IMR-90 (cell line): ENCODE data around the gene GLS. TPM values are rescaled to one million over a fixed set of nuclear protein-coding genes. Genes with fewer than 3 reads are reported as not detected.
"Not testable (repeated sequence)": the region's sequence is repeated elsewhere in the genome, so short reads cannot be mapped to it uniquely, and the experiment has no call there.

ENCODE experiments used
- ATAC-seq: fragments of 200-7000 bp; cut with Tn5 transposase; 2 replicates; pipeline ENCODE4 v1.9.1; 2020; ENCODE audit warnings: low read depth, mild to moderate bottlenecking, moderate library complexity
- BruUV-seq: library from RNA; stranded (reverse); fragments of 400-500 nt; replicated peaks from 2 replicates; lab custom pipeline; 2021; lab: Mats Ljungman, UMichigan
- CTCF ChIA-PET: fragments of 300-600 bp; formaldehyde crosslinking; extraction: SDS; loops from one replicate; lab custom pipeline; 2021; ENCODE audit warnings: antibody characterized with exemption; lab: Yijun Ruan, JAX
- POLR2A ChIA-PET: fragments of 300-600 bp; sonication (Branson Sonifier 250); formaldehyde crosslinking; loops from one replicate; lab custom pipeline; 2022; ENCODE audit warnings: antibody characterized with exemption; ENCODE audit not compliant: unreplicated experiment; lab: Charles Lee
- DNase-seq: peaks from one replicate; pipeline ENCODE4 v3.0.0; 2013
- H2AFZ ChIP-seq: replicated peaks from 2 replicates; pipeline ENCODE3; 2013; ENCODE audit warnings: low read length, mild to moderate bottlenecking; ENCODE audit not compliant: poor library complexity
- H2AK5ac ChIP-seq: 2 replicates; pipeline ENCODE4 v1.6.1; 2013; ENCODE audit warnings: low read depth, low read length, inconsistent platforms
- H2AK9ac ChIP-seq: replicated peaks from 2 replicates; pipeline ENCODE3; 2013; ENCODE audit warnings: mild to moderate bottlenecking, low read depth, low read length, moderate library complexity; ENCODE audit not compliant: poor library complexity
- H2BK120ac ChIP-seq: 2 replicates; pipeline ENCODE4 v1.6.1; 2013; ENCODE audit warnings: low read depth, low read length, inconsistent platforms
- H2BK15ac ChIP-seq: 3 replicates; pipeline ENCODE4 v1.6.1; 2013; ENCODE audit warnings: low read depth, low read length, inconsistent platforms
- H2BK20ac ChIP-seq: 2 replicates; pipeline ENCODE4 v1.6.1; 2013; ENCODE audit warnings: low read depth, mild to moderate bottlenecking, inconsistent platforms, low read length, moderate library complexity
- H2BK5ac ChIP-seq: 2 replicates; pipeline ENCODE4 v1.6.1; 2013; ENCODE audit warnings: mild to moderate bottlenecking, low read depth, low read length, inconsistent platforms; ENCODE audit not compliant: poor library complexity, severe bottlenecking
- H3K14ac ChIP-seq: replicated peaks from 2 replicates; pipeline ENCODE4 v1.6.1; 2013; ENCODE audit warnings: low read depth, low read length, inconsistent platforms
- H3K18ac ChIP-seq: 2 replicates; pipeline ENCODE4 v1.6.1; 2013; ENCODE audit warnings: low read depth, low read length, control low read depth
- H3K23ac ChIP-seq: 2 replicates; pipeline ENCODE4 v1.6.1; 2013; ENCODE audit warnings: low read depth, low read length, inconsistent platforms
- H3K27ac ChIP-seq: 2 replicates; pipeline ENCODE4 v1.5.1; 2013; ENCODE audit warnings: mild to moderate bottlenecking, control low read depth, low read length; ENCODE audit not compliant: insufficient read depth
- H3K27me3 ChIP-seq: 2 replicates; pipeline ENCODE4 v1.6.1; 2013; ENCODE audit warnings: low read length; ENCODE audit not compliant: control insufficient read depth, insufficient read depth
- H3K36me3 ChIP-seq: 2 replicates; pipeline ENCODE4 v1.6.1; 2013; ENCODE audit warnings: low read length, mixed read lengths; ENCODE audit not compliant: control insufficient read depth, insufficient read depth
- H3K4ac ChIP-seq: 2 replicates; pipeline ENCODE4 v1.6.1; 2013; ENCODE audit warnings: low read depth, low read length, inconsistent platforms
- H3K4me1 ChIP-seq: 2 replicates; pipeline ENCODE4 v1.6.1; 2013; ENCODE audit warnings: low read length, mixed read lengths; ENCODE audit not compliant: control insufficient read depth, insufficient read depth
- H3K4me2 ChIP-seq: 2 replicates; pipeline ENCODE4 v1.6.1; 2013; ENCODE audit warnings: low read depth, mild to moderate bottlenecking, control low read depth, low read length, moderate library complexity
- H3K4me3 ChIP-seq: 2 replicates; pipeline ENCODE4 v1.5.1; 2013; ENCODE audit warnings: low read depth, mild to moderate bottlenecking, control low read depth, low read length, moderate library complexity; ENCODE audit not compliant: insufficient read depth
- H3K56ac ChIP-seq: 2 replicates; pipeline ENCODE4 v1.6.1; 2013; ENCODE audit warnings: low read length, inconsistent platforms; ENCODE audit not compliant: insufficient read depth; ENCODE audit errors: extremely low read depth
- H3K79me1 ChIP-seq, 2 experiments: 2 replicates each; pipeline ENCODE4 v1.6.1; 2013; ENCODE audit warnings: low read length in 2 of 2, inconsistent platforms in 1 of 2, low read depth in 1 of 2
- H3K9ac ChIP-seq: 2 replicates; pipeline ENCODE4 v1.6.1; 2013; ENCODE audit warnings: low read depth, low read length, control low read depth
- H3K9me1 ChIP-seq: 2 replicates; pipeline ENCODE4 v1.6.1; 2013; ENCODE audit warnings: low read length, inconsistent platforms; ENCODE audit not compliant: insufficient read depth
- H3K9me3 ChIP-seq: 2 replicates; pipeline ENCODE4 v1.6.1; 2013; ENCODE audit warnings: low read length; ENCODE audit not compliant: control insufficient read depth, insufficient read depth
- H4K20me1 ChIP-seq: 2 replicates; pipeline ENCODE4 v1.6.1; 2013; ENCODE audit warnings: low read length, inconsistent platforms; ENCODE audit not compliant: insufficient read depth
- H4K5ac ChIP-seq: 2 replicates; pipeline ENCODE4 v1.6.1; 2013; ENCODE audit warnings: mild to moderate bottlenecking, low read depth, low read length, control low read depth
- H4K8ac ChIP-seq, 2 experiments: 2 replicates each; pipeline ENCODE4 v1.6.1; 2013; ENCODE audit warnings: low read depth in 2 of 2, low read length in 2 of 2, control low read depth in 1 of 2, inconsistent platforms in 1 of 2
- H4K91ac ChIP-seq: 2 replicates; pipeline ENCODE4 v1.6.1; 2013; ENCODE audit warnings: low read depth, low read length, inconsistent platforms; ENCODE audit not compliant: insufficient read depth
- WGBS, 2 experiments: methylation state at CpG; one replicate each; pipeline versions ENCODE4 v1.1.5 to v1.1.7; 2013; ENCODE audit warnings: missing lambda C conversion rate in 2 of 2; ENCODE audit not compliant: insufficient read length in 1 of 2; ENCODE audit errors: extremely low coverage in 2 of 2; 5-methylcytosine and 5-hydroxymethylcytosine counted together
- dilution Hi-C: fragments of 300-500 bp; cut with HindIII; formaldehyde crosslinking; loops from one replicate; pipeline ENCODE4 v1.14.3; 2018; ENCODE audit warnings: low sequenced_read_pairs; ENCODE audit not compliant: unreplicated experiment
- in situ Hi-C: fragments of 300-500 bp; cut with MboI; formaldehyde crosslinking; loops from 3 replicates; pipeline ENCODE4 v1.14.3; 2019; ENCODE audit warnings: low sequenced_read_pairs, inconsistent platforms, mixed read lengths
- intact Hi-C: fragments of 100-400 bp; cut with micrococcal nuclease; formaldehyde crosslinking; loops from 2 replicates; pipeline ENCODE4 v1.10.0; 2022
- polyA plus RNA-seq, 3 experiments: library from polyadenylated mRNA; depleted of rRNA; stranded (reverse); fragments of >200 nt; gene quantifications; 2 replicates each; pipeline ENCODE4 v1.2.3, GENCODE V29; 2012; ENCODE audit warnings: low replicate concordance in 1 of 3
- total RNA-seq: library from RNA; depleted of rRNA; stranded (reverse); fragments of >200 nt; gene quantifications from 2 replicates; pipeline ENCODE4 v1.2.3, GENCODE V29; 2012

Gene GLS
- total and polyA plus RNA-seq, 2 of the 4 experiments (the other 2 are of a cell fraction): 87.5 to 130 TPM

GRCh38 chr2:190873451-190873850, 7.2 kb upstream of the GLS start:
- H3K14ac ChIP-seq, ATAC-seq, H3K4me2 ChIP-seq, H3K9ac ChIP-seq, H3K79me1 ChIP-seq, H3K56ac ChIP-seq, H2BK20ac ChIP-seq, H2AK5ac ChIP-seq, H2BK15ac ChIP-seq, BruUV-seq, H4K8ac ChIP-seq, in situ Hi-C loops, H4K5ac ChIP-seq, H2AK9ac ChIP-seq, H2AFZ ChIP-seq, H4K20me1 ChIP-seq, DNase-seq, H3K18ac ChIP-seq, H2BK5ac ChIP-seq, POLR2A ChIA-PET, H3K9me3 ChIP-seq, intact Hi-C loops, H3K27me3 ChIP-seq, H3K27ac ChIP-seq, H3K36me3 ChIP-seq, H3K9me1 ChIP-seq, H2BK120ac ChIP-seq, H4K91ac ChIP-seq, dilution Hi-C loops, H3K23ac ChIP-seq, H3K4ac ChIP-seq, H3K4me3 ChIP-seq, H3K4me1 ChIP-seq: not testable (repeated sequence)
- CTCF ChIA-PET: interaction anchor here (1.3 kb wide), 1 partner anchor 23 kb away, joined by 3 read pairs; no protein-coding TSS in a partner anchor
- 100% methylated on average over 3 of the region's 7 CpGs; no CpG with 5 or more reads in 1 of the 2 experiments for WGBS, 2 experiments
